GM21576 (cell line): Measurements from ENCODE around the gene FKTN.
"Not testable (repeated sequence)": the region's sequence is repeated elsewhere in the genome, so short reads cannot be mapped to it uniquely, and the experiment has no call there.

Experiments used
- ATAC-seq: cut with Tn5 transposase; IDR thresholded peaks from one replicate; pipeline ENCODE4 v1.9.1; 2021; ENCODE audit warnings: mild to moderate bottlenecking, moderate library complexity; ENCODE audit not compliant: unreplicated experiment

Gene FKTN

GRCh38 chr9:105557804-105558610 is at the start of gene FKTN:
Gene FKTN (plus strand): TSS chr9:105558131. CDS start chr9:105575033, 16,902 bp downstream.
- peak; percentile 96 for ATAC-seq

GRCh38 chr9:105508530-105508929 is 49.4 kb upstream of the FKTN start:
- no peak for ATAC-seq

- no peak for ATAC-seq
These were observed 47.9 kb upstream of the FKTN start for GRCh38 chr9:105510024-105510423.

GRCh38 chr9:105511446-105511845 is 46.5 kb upstream of the FKTN start:
- no peak for ATAC-seq

- no peak for ATAC-seq
These were observed 42.0 kb upstream of the FKTN start for GRCh38 chr9:105515811-105516413.

- ATAC-seq, result not testable (repeated sequence)
These were observed 38.1 kb upstream of the FKTN start for GRCh38 chr9:105519710-105520369.

- not testable (repeated sequence) for ATAC-seq
These were observed 36.9 kb upstream of the FKTN start for GRCh38 chr9:105520992-105521391.

GRCh38 chr9:105522618-105523385 is 35.1 kb upstream of the FKTN start:
- ATAC-seq, result peak; percentile 88

GRCh38 chr9:105531530-105531929 is 26.4 kb upstream of the FKTN start:
- no peak for ATAC-seq

GRCh38 chr9:105535920-105536668 is 21.8 kb upstream of the FKTN start:
- no peak for ATAC-seq

- no peak for ATAC-seq
These were observed 18.5 kb upstream of the FKTN start for GRCh38 chr9:105539452-105539851.

- ATAC-seq, result peak; percentile 89
These were observed 16.1 kb upstream of the FKTN start for GRCh38 chr9:105541838-105542237.

- ATAC-seq, result no peak
These were observed 3.9 kb upstream of the FKTN start for GRCh38 chr9:105554042-105554441.

- no peak for ATAC-seq
These were observed 14.5 kb downstream of the FKTN start for GRCh38 chr9:105572455-105572854.

GRCh38 chr9:105579952-105580351 is 22.0 kb downstream of the FKTN start:
- ATAC-seq, result not testable (repeated sequence)

GRCh38 chr9:105581550-105581949 is 23.6 kb downstream of the FKTN start:
- not testable (repeated sequence) for ATAC-seq

- no peak for ATAC-seq
These were observed 35.2 kb downstream of the FKTN start for GRCh38 chr9:105593145-105593544.

- ATAC-seq, result peak; percentile 76
These were observed 51.0 kb downstream of the FKTN start for GRCh38 chr9:105608721-105609598.

GRCh38 chr9:105621001-105621400 is 63.1 kb downstream of the FKTN start:
- no peak for ATAC-seq
